ENCODE results near the gene ARMC7.
"Not testable (repeated sequence)": the region's sequence is repeated elsewhere in the genome, so short reads cannot be mapped to it uniquely, and the experiment has no call there.

The ARMC7 gene

GRCh38 chr17:75135452-75135851, 25.7 kb downstream of the ARMC7 start:
- H3K4me3 ChIP-seq (ENCODE audit: control insufficient read depth, low read depth, low read length): no peak overlapping the region
- TF ChIP-seq CTCF (IDR thresholded peaks at IDR 0.05; ENCODE audit: control insufficient read depth, insufficient read depth, low read depth, low read length, missing control alignments): no peak
- no peak for DNase-seq (ENCODE audit: low read depth)

- DNase-seq (ENCODE audit: low read depth): no peak
- no peak overlapping the region for H3K4me3 ChIP-seq (ENCODE audit: control insufficient read depth, low read depth, low read length)
- no peak for TF ChIP-seq CTCF (IDR thresholded peaks at IDR 0.05; ENCODE audit: control insufficient read depth, insufficient read depth, low read depth, low read length, missing control alignments)
Observed at GRCh38 chr17:75135946-75136345, 26.2 kb downstream of the ARMC7 start.

- H3K4me3 ChIP-seq (ENCODE audit: control insufficient read depth, low read depth, low read length); DNase-seq (ENCODE audit: low read depth): not testable (repeated sequence)
Observed at GRCh38 chr17:75137762-75138161, 28.0 kb downstream of the ARMC7 start.

- no peak for TF ChIP-seq CTCF (IDR thresholded peaks at IDR 0.05; ENCODE audit: control insufficient read depth, insufficient read depth, low read depth, low read length, missing control alignments)
- no peak for DNase-seq (ENCODE audit: low read depth)
- no peak overlapping the region for H3K4me3 ChIP-seq (ENCODE audit: control insufficient read depth, low read depth, low read length)
Observed at GRCh38 chr17:75138519-75138918, 28.8 kb downstream of the ARMC7 start.

GRCh38 chr17:75142236-75142971, 32.6 kb downstream of the ARMC7 start:
- H3K4me3 ChIP-seq (ENCODE audit: control insufficient read depth, low read depth, low read length): no peak overlapping the region
- no peak for TF ChIP-seq CTCF (IDR thresholded peaks at IDR 0.05; ENCODE audit: control insufficient read depth, insufficient read depth, low read depth, low read length, missing control alignments)
- DNase-seq (ENCODE audit: low read depth): no peak

GRCh38 chr17:75144816-75145512, 35.2 kb downstream of the ARMC7 start:
- H3K4me3 ChIP-seq (ENCODE audit: control insufficient read depth, low read depth, low read length): no peak overlapping the region
- DNase-seq (ENCODE audit: low read depth): no peak
- no peak for TF ChIP-seq CTCF (IDR thresholded peaks at IDR 0.05; ENCODE audit: control insufficient read depth, insufficient read depth, low read depth, low read length, missing control alignments)

- no peak for DNase-seq (ENCODE audit: low read depth)
- no peak overlapping the region for H3K4me3 ChIP-seq (ENCODE audit: control insufficient read depth, low read depth, low read length)
- TF ChIP-seq CTCF (IDR thresholded peaks at IDR 0.05; ENCODE audit: control insufficient read depth, insufficient read depth, low read depth, low read length, missing control alignments): no peak
Observed at GRCh38 chr17:75146592-75146991, 36.8 kb downstream of the ARMC7 start.

Measured in AG09309 (cell line).